ENCODE results near the gene MMP15.

The MMP15 gene

DNA sequence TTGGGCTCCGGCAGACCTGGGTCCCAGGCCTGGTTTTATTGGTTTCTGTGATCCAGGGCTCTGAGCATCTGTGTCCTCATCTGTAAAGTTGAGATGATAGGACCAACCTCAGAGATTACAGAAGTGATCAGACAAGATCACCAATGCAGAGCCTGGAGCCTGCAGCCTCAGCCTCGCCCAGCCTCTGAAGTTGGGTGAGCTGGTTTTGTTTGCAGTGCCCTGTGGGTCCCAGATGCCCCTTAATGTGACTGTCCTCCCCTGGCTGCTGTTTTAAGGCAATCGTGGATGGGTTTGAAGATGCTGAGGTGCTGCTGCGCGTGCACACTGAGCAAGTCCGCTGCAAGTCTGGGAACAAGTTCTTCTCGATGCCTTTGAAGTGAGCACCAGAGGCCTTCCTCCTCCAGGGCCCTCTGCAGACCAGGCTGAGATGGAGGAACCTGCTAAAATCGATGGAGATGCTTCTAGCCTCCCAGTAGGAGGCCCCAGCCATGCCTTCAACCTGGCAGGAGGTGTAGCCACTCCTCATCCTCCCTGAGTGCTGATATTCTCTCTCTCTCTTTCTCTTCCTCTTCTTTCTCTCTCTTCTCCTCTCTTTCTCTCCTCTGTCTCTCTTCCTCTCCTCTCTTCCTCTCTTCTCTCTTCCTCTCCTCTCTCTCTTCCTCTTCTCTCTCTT lies 5.6 kb upstream of the MMP15 start:
- no peak for DNase-seq (ENCODE audit: low spot score)

DNA sequence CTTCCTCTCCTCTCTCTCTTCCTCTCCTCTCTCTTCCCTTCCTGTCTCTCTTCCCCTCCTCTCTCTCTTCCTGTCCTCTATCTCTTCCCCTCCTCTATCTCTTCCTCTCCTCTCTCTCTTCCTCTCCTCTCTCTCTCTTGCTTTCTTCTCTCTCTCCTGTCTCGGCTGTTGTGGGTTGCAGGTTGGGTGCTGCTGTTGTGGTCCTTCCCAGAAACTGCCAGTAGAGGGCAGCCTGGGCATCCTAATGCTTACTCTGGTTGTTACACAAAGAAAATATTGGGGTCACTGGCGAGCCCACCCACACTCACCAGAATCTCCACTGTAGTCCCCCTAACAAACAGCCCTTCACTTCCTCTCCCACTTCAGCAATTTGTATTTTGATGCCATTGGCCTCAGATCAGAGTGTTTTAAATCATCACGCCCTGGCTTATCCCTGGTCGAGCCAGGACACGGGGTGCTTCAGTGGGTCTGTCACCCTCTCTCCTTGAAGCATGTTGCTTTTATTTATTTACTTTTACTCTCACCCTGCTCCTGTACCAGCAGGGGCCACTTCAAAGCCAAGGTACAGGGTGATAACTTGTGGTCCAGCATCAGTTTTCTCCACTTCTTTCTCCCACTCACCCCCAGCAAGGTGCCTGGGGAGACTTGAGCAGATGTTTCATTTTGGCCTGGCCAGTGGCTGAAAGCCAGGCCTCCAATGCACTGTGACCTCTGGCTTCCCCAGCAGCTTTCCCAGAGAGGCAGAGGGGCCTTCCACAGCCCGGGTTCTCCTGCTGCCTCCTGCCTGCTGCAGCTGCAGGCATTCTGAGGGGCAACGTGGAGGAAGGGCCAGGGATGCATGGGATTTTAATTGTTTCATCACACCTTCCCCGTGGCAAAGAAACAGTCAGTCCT lies 4.7 kb upstream of the MMP15 start:
- DNase-seq (ENCODE audit: low spot score), result peak; percentile 47

- DNase-seq (ENCODE audit: low spot score), result no peak
Measured at GRCh38 chr16:58021661-58022551, 3.6 kb upstream of the MMP15 start.

GRCh38 chr16:58022601-58023371 lies 2.8 kb upstream of the MMP15 start:
- no peak for DNase-seq (ENCODE audit: low spot score)

DNA sequence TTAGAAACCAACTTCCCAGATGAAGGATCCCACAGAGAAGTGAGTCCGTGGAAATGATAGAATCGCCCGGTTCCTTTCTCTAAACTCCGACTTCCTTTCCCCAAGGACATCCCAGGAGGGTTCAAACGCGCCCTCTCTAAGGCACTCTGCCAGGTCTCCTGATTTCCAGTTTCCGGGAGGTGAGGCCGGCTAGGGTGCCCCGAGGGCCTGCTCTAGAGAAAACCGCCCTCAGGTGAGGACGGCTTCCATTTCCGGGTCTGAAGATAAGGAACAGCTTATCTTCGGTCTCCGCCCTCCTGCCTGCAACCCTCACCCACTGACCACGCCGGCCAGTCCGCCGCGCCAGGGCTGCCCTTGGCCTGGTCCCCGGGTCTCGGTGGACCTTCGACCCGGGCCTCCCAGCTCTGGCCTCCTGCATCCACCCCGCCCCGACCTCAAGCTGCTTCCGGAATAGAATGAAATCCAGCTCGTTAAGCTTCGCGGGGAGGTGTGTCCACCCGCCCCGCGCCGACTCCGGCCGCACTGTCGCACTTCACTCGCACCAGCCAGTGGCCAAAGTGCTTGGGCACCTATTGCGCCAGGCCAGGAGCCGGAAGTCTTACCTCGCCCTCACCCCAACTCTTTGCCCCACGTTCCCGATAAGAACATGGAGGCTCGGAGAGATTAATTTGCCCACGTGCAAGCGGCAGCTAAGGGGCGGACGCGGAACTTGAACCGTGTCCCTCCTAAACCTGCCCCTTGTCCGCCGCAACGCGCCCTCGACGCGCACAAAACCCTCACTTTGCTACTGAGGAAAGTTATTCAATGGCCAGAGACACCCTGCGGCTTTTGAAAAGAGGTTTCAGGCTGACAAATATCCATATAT lies 836 bp upstream of the MMP15 start:
- DNase-seq (ENCODE audit: low spot score), result no peak

- DNase-seq (ENCODE audit: low spot score), result no peak
Measured at GRCh38 chr16:58026139-58026704, 668 bp downstream of the MMP15 start.

GRCh38 chr16:58026705-58027160 lies 1.2 kb downstream of the MMP15 start:
- no peak for DNase-seq (ENCODE audit: low spot score)

- no peak for DNase-seq (ENCODE audit: low spot score)
Measured at GRCh38 chr16:58027161-58027915, 1.8 kb downstream of the MMP15 start.

DNA sequence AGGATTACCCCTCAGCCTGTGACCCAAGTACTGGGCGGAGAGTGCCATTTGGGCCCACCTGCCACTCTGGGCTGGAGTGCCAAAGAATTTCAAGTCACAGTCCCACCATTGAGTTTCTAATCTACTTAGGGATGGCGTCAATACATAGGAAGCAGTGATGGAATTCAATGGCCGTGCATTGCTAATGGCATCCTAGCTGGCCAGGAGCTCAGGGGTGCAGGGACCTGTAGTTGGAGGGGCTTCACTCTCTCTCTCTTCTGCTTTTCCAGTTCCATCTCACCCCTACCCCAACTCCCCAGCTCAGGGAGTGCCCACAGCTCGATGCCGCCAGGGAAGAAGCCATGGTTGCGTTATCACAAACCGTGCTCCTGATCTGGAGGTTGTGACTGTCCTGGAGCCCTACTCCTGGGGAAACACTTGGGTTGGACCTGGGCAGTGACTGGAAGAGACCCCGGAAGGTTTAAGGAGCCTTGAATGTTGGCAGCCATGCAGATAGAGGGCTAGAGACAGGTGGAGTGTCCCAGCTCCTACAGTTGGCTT lies 2.4 kb downstream of the MMP15 start:
- DNase-seq (ENCODE audit: low spot score), result no peak

DNA sequence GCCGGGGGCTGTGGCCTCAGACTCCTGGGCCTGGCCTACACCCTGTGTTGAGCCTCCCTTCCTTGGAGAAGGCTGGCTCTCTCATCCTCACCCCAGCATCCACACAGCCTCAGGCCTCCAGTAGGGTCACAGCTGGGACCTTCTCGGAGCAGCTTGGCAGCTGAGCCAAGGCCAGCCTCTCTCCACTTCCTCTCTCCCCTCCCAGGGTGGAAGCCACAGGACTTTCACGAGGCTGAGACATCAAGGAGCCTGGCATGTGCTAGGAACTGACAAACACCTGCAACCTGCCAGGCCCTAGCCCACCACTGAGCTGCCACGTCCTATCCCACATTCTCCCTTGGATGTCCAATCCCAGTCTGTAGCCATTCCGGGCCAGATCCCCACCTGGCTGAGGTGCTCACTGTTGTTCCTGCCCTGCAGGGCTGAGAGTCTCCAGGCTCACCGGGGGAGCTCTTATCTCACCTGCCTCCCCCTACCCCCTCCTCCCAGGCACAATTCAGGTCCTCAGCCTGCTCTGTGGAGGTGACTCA lies 3.1 kb downstream of the MMP15 start:
- no peak for DNase-seq (ENCODE audit: low spot score)

- DNase-seq (ENCODE audit: low spot score), result no peak
Measured at GRCh38 chr16:58029410-58029809, 3.9 kb downstream of the MMP15 start.

DNA sequence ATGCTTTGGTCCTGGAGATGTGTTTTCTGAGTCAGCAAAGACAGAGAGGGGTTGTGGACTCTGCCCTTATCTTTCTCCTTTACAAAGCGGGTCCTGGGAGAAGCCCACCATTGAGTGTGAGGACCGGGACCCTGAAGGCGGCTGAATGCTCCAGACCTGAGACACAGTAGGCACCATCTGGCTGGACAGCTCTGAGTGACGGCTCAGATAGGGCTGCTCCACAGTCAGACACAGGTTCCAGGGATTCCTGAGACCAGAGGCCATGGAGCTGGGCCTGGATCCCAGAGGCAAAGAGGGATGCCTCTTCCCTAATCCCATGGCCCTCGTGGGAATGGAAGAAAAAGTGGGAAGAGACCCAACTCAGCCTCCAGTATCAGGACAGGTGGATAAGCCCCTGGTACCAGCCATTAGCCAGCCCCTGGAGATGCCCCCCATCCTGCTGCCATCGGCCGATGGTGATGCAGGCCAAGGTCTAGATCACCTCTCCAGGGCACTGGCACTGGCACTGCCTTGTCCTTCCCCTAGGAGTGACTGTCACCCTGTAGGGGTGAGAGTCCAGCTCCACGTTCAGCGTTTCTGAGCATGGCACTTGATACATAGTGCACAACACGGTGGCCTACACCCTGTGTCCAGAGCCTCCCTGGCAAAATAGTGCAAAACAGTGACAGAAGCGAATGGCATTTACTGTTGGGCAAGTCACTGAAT lies 4.7 kb downstream of the MMP15 start:
- DNase-seq (ENCODE audit: low spot score), result no peak

DNA sequence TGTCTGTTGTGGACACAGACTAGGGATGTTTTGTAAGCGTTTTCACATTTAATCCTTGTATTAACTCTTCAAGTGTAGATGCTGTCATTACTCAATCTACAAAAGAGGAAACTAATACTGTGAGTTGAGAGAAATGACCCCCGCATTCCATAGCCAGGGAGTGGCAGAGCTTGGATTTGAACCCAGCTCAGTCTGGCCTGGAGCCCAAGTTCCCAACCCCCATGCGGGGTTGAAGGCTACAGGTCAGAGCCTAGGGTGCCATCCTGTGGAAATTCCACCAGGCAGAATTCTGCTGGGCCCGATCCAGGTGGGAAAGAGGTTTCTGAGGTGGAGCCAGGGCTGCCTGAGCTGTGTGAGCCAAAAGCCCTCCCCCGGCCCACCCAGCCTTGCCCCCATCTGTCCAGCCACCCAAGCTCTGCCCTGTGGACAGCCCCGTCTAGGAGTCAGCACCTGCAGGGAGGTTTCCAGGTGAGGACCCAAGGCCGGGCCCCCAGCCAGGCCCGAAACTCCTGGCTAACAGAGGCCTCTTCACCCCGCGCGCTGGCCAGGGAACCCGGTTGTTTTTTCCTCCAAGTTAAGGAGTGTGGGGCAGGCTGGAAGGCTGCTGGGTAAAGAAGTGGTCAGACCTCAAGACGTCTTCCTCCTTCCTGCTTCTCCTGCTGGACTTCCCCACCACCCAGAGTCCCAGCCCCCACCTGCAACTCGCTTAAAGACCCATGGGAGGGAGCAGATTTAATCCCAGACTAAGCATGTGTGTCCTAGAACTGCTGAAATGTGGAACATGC lies 5.7 kb downstream of the MMP15 start:
- DNase-seq (ENCODE audit: low spot score), result no peak

DNA sequence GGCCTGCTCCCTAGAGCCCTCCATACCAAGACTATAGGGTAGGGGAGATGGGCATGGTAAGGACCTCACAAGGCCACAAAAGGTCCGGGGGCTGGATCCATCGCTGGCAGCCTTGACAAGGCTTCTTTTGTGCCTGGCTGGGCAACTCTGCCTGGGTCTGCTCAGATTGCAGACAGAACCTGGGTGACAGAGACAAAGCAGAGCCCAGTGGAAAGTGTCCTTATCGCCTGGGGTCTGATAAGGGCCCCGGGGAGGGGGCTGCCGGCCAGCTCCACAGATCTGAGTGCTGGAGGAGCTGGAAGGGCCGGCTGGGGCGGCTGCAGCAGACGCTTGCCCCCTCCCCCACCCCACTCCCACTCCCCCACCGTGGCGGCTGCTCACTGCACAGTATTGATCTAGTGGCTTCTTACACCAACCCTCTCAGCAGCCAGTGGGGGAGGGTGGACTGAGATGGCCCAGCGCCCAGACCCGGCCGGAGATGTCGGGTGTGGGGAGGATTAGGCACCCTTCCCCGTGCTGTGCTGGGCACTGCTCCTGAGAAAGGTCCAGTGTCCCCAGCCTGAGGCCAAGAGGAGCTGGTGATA lies 7.2 kb downstream of the MMP15 start:
- no peak for DNase-seq (ENCODE audit: low spot score)

DNA sequence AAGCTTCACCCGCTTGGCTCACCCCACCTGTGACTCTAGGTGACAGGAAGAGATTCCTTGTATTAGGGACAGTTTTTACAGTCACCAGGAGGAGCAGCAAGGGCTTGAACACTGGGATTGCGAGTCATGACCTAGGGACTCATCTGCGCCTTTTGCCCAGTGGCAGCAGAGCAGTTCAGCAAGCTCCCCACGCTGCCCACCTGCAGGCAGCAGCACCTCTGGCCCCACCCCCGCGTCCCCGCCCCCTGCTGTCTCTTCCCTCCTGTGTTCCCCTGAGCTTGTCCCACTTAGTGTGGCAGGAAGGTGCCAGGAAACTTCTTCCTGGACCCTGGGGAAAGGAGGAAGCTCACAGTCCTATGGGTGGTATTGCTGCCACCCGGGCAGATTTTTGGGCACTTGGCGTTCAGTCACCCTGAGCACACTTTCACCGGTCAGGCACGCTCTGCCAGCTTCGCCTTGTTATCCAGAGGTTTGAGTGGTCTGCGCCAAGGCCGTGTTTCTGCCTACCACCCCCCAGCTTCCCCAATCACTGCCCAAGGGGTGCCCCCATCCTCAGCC lies 8.7 kb downstream of the MMP15 start:
- no peak for DNase-seq (ENCODE audit: low spot score)

DNA sequence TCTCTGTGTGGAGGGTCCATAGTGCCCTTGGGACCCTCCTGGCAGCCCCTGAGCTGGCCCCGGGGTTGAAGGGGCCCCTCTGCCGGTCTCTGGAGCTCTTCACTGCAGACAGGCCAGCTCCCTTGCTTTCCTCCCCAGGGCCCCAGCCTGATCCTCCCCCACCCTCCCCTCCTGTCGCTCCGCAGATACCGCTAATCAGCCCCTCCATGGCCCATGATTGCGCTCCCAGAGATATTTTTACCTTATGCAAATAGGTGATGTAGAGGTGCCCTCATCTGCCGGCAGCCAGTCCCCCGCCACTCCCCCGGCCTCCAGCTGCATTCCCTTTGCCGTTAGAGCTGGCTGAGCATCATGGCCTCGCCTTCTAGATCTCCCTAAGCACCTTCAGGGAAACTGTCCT lies 9.2 kb downstream of the MMP15 start:
- DNase-seq (ENCODE audit: low spot score), result no peak
